HG03025 (cell line): ENCODE data around the gene ALK.

ENCODE experiments used
- ATAC-seq: cut with Tn5 transposase; IDR thresholded peaks from one replicate; pipeline ENCODE4 v1.9.1; 2021; ENCODE audit warnings: mild to moderate bottlenecking, moderate library complexity; ENCODE audit not compliant: unreplicated experiment, low FRiP score

The ALK gene

DNA sequence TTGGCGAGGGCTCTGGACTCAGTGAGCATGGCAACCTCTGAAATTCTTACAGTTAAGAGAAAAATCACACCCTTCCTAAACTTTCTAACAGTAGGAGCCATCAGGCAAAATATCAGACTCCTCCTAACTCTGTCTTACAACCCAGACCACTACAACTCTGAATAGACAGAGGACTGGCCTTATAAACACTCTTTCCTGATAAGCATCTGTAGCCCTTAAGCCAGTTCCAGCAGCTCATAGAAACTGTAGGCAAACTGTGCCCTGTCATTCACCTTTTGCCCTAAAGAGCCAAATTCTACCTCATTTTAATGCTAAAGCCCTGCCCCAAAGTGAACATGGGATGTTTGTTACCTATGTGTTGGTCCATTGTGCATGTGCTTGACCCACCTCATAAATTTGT, 304.8 kb downstream of the ALK start:
- ATAC-seq: no peak

DNA sequence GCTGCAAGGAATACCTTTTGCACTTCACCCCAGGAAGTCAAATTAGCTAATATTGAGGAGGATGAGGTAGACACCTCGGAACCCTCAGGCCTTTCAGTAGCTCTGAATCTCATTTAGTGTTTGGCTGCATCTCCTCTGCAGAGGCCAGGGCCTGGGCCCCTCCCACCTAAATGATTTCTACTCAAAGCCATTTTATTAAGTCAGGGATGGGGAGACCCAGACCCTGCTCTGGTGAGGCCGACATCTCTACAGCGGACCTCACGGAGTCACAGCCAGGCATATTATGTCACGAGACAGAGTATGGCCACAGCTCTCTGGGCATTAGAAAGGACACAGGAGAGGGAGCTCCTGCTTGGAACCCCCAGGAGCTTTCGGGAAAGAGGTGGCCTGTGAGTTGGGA, 305.5 kb downstream of the ALK start:
- ATAC-seq: no peak

DNA sequence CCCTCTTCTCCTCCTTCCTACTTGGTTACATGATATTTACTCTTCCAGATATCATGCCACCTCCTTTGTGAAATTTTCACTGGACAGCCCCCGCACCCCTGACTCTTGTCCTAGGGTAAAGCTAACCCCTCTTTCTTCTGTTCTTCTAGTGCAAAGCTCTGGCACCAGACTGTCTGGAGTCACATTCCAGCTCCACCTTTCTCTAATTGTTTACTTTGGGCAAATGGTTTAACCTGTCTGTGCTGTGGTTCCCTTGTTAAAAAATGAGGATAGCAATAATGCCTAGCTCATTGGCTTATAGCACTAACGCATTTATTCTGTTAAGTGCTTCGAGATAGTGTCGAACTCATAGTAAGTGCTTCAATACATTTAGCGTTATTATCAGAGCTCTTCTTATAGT, 306.2 kb downstream of the ALK start:
- no peak for ATAC-seq

- no peak for ATAC-seq
Observed at GRCh38 chr2:29614295-29614830, 307.0 kb downstream of the ALK start.

DNA sequence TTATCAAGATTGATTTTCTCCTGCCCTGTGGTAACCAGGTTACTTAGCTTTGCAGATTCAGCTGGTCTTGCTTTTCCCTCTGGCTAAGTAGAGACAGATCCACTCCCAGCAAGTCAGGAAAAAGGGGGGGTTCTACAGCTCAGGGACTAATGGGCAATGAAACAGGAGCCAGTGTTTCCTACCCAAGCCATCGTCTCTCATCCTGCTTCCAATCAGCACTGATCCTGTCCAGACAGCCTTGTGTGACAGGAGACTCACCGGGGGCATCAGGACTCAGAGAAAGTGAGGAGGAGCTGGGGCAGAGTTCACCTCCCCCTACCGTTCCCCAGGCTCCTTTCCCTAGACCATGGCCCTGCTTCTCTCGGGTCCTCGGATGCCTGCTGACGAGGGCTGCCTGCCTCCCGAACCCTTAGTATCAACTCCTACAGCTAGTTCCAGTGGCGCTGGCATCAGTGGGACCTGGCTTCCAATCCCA, 307.6 kb downstream of the ALK start:
- no peak for ATAC-seq

- no peak for ATAC-seq
Observed at GRCh38 chr2:29613067-29613466, 308.3 kb downstream of the ALK start.

DNA sequence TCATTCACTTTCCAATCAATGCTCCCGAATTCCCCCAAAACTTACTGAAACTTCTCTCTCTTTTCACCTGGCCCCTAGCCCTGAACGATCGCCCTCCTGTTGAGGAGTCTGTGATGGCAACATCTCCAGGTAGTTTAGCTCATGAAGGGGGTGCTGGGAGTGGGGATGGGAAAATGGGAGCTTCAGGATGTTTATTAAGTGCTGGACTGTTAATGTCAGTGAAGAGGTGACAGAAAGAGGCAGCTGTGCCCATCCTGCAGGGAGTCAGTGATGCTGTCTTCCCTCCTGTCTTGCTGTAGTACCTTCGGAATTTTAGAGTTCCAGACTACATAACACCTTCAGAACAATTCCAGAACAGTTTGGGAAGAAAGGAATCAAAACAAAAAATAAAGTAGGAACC, 308.8 kb downstream of the ALK start:
- ATAC-seq: no peak

GRCh38 chr2:29611850-29612249, 309.5 kb downstream of the ALK start:
- no peak for ATAC-seq

DNA sequence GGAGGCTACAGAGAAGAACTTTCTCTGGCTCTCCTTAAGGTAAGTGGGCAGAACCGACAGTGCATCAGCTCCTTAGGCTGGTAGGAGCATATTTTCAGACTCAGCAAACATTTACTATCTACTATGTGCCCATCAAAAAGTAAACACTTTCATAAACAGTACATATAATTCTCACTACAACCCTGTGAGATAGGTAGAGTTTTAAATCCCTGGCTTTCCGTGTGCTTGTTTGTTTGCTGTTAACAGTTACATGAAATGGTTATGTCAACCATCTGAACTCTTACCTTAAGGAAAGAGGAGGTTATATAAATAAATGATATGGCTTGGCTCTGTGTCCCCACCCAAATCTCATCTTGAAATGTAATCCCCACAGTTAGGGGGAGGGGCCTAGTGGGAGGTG, 310.1 kb downstream of the ALK start:
- ATAC-seq: no peak

GRCh38 chr2:29610569-29610968, 310.8 kb downstream of the ALK start:
- no peak for ATAC-seq

DNA sequence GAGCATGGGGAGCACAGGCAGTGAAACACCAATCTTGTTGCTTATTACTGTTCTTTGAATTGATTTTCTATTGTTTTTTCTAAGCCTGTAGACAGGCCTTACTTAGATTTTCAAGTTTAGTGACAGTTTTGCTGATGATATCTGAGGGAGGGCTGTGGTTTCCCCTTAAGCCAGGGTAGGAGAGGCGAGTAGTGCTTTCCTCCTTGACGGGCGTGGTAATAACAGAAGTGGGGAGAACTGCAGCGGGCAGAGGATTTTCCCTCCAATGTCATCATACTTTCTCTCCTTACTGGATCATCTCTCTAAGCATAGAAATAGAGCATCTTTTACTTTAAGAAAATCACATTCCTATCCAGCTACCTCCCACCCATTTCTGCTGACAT, 314.4 kb downstream of the ALK start:
- ATAC-seq: no peak

DNA sequence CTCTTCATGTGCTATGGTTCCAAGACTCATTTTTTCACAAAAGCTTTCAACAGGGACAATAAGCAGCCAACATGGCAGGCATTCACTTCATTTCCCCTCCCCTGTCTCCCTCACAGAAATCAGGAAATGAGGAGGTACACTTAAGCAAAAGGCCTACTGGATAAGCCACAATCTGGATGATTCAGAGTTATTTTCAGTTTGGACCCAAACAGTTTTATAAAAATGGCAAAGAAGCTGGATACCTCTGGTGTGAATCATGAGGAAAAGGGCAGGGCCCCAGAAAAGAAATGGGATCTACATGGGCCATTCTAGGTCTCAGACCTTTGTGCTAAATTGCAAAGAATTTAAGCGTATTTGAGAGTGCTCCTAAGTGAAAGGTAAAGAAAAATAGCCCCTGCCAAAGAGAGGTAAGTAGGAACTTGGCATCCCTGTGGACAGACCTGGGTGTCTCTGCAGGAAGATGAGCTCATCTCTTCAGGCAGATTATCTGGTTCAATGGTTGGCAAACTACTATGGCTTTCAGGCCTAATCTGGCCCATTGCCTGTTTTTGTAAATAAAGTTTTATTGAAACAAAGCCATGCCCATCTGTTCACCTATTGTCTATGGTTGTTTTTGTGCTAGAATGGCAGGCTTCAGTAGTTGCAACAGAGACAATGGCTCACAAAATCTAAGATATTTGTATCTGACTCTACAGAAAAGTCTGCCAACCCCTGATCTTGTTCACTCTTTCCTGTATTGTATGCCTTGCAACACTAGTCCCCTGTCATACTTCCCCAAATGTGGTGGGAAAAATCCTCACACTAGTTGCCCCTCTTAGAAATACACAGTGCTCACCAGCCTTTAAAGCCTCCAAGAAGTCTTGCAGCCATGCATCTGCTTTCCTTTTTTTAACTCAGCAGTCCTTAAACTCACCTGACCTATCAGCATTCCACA, 315.0 kb downstream of the ALK start:
- no peak for ATAC-seq

DNA sequence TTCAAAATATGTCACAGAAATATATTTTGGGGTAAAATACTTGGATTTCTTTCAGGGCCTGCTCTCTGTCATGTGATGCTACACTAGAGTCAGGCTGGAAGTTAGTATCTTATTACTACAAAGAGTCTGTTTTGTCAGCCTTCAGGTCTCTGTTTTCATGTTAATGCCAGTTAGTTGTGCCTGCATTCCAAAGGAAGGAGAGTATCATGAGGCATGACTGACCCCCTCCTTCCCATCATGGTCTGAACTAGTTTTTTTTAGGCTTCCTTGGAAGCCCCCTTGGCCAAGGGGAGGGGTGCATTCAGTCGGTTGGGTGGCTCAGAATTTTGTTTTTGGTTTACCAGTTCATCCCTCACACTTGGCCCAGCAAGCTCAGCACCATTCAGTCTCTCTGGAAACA, 318.0 kb downstream of the ALK start:
- no peak for ATAC-seq

DNA sequence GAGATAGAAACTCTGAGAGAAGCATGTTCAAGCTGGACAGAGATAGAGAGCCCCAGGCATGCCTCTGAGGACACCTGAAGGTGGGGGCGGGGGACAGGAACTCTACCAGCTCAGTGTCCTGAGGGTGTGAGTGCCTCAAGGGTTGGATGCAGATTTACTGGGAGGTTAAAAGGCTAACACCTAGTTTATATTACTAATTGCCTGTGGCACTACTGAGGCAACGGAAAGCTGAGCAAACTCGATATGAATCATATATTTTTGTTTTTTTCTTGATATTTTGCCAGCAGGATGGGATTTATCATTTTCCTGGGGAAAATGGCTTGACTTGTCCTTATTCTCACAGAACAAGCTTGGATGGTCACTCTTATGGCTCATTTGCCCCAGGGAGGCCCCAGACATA, 319.5 kb downstream of the ALK start:
- ATAC-seq: no peak

GRCh38 chr2:29601321-29601720, 320.1 kb downstream of the ALK start:
- no peak for ATAC-seq

DNA sequence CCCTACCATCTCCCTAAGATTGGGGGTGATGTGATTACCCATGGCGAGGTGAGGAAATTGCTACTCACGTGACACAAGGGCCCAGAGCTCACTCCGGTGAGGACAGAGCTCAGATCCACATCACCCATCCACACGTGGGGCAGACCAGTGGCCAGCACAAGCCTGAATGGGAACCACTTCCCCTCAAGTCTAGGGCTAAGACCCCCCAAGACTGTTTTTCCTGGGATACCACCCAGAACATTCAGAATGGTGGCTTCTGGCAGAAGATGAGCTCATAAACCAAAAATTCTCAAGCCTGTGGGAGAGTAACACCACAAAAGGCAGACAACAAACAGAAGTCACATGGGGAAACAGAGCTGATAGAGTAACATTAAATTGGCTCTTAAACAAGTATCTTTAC, 321.4 kb downstream of the ALK start:
- no peak for ATAC-seq

DNA sequence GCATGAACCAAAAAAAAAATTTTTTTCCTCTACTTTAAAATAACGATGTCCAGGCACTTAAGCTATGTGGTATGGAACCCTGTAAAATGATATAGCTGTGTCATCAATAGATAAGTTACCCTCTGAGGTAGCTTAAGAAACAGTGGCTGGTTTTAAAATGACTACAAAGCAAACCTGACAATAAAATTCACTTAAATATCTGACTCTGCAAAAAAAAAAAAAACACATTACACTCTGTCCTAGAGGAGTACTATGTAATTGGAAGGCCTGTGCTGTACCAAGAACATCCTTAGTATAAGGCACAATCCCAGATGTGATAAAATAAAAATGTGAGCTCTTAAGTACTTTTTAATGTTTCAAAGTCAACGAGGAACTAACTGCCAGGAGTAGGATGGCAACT, 322.4 kb downstream of the ALK start:
- no peak for ATAC-seq

DNA sequence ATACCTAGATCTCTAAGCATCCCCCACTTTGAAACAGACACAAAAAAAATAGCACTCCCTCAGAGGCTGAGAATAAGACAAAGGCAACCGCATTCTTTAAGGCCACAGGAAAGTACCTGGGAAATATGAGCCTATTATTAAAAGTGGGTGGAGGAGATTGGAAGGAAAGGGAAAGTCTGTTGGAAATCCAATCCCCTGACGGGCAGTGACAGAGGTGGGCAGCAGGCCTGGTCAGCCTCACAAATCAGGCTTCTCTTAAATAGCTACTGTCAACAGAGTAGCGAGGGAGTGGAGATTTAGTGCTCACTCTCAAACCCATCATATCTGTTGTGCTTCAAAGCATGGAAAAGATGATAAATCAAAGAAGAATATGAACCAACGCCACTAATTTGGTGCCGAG, 324.4 kb downstream of the ALK start:
- ATAC-seq: no peak

- no peak for ATAC-seq
Observed at GRCh38 chr2:29596584-29596983, 324.8 kb downstream of the ALK start.

DNA sequence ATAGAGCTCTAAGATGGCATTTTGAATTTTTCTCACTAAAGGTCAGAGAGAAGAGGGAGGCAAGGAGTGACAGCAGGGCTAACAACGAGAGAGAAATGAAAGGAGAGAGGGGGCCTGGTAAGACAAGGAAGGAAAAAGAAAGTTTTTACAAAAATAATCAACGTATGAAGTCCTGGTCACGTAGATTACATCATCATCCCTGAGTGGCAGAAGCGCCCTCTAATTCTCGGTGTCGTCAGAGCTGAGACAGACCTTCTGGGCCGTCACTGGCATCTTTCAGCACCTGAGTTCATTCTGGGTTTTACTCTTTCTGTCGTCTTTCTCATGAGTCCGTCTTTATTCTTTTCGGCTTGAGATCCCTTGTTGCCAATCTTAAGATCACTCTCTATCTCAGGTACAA, 329.8 kb downstream of the ALK start:
- no peak for ATAC-seq

- ATAC-seq: no peak
Observed at GRCh38 chr2:29590211-29590610, 331.2 kb downstream of the ALK start.

GRCh38 chr2:29589440-29590103, 331.8 kb downstream of the ALK start:
- no peak for ATAC-seq
